Measurements from ENCODE around the gene LRMDA. TPM values are rescaled to one million over a fixed set of nuclear protein-coding genes. Genes with fewer than 3 reads are reported as not detected.

The LRMDA gene
- total RNA-seq, 2 experiments from 2014 or later, result not detected

GRCh38 chr10:75682649-75683557, 251.5 kb downstream of the LRMDA start:
- CTCF ChIA-PET, result no interaction called here
- POLR2A ChIA-PET, result no interaction called here

- POLR2A ChIA-PET, result no interaction called here
- CTCF ChIA-PET, result no interaction called here
Measured at GRCh38 chr10:75685187-75685586, 253.8 kb downstream of the LRMDA start.

GRCh38 chr10:75688506-75689300, 257.3 kb downstream of the LRMDA start:
- POLR2A ChIA-PET, result no interaction called here

GRCh38 chr10:75693489-75693888, 262.1 kb downstream of the LRMDA start:
- ChIA-PET POLR2A (no interaction called here), CTCF (no interaction called here)

More at GRCh38 chr10:75688506-75689300, 257.3 kb downstream of the LRMDA start:
- CTCF ChIA-PET, result no interaction called here

GRCh38 chr10:75694269-75694668, 262.8 kb downstream of the LRMDA start:
- CTCF ChIA-PET, result no interaction called here

GRCh38 chr10:75694790-75695189, 263.4 kb downstream of the LRMDA start:
- POLR2A ChIA-PET, result no interaction called here
- CTCF ChIA-PET, result no interaction called here

More at GRCh38 chr10:75694269-75694668, 262.8 kb downstream of the LRMDA start:
- POLR2A ChIA-PET, result no interaction called here

GRCh38 chr10:75695994-75696393, 264.6 kb downstream of the LRMDA start:
- ChIA-PET POLR2A (no interaction called here), CTCF (no interaction called here)

- CTCF ChIA-PET, result no interaction called here
- POLR2A ChIA-PET, result no interaction called here
Measured at GRCh38 chr10:75696536-75696935, 265.1 kb downstream of the LRMDA start.

GRCh38 chr10:75703191-75703854, 271.9 kb downstream of the LRMDA start:
- POLR2A ChIA-PET, result no interaction called here
- CTCF ChIA-PET, result no interaction called here

- POLR2A ChIA-PET, result no interaction called here
- CTCF ChIA-PET, result no interaction called here
Measured at GRCh38 chr10:75705426-75705825, 274.0 kb downstream of the LRMDA start.

- POLR2A ChIA-PET, result no interaction called here
Measured at GRCh38 chr10:75707080-75707840, 275.8 kb downstream of the LRMDA start.

GRCh38 chr10:75708060-75708459, 276.6 kb downstream of the LRMDA start:
- CTCF ChIA-PET, result no interaction called here

More at GRCh38 chr10:75707080-75707840, 275.8 kb downstream of the LRMDA start:
- CTCF ChIA-PET, result no interaction called here

GRCh38 chr10:75709245-75709644, 277.8 kb downstream of the LRMDA start:
- CTCF ChIA-PET, result no interaction called here
- POLR2A ChIA-PET, result no interaction called here

More at GRCh38 chr10:75708060-75708459, 276.6 kb downstream of the LRMDA start:
- POLR2A ChIA-PET, result no interaction called here

- ChIA-PET POLR2A (no interaction called here), CTCF (no interaction called here)
Measured at GRCh38 chr10:75709811-75710210, 278.4 kb downstream of the LRMDA start.

- ChIA-PET POLR2A (no interaction called here), CTCF (no interaction called here)
Measured at GRCh38 chr10:75712242-75712880, 280.9 kb downstream of the LRMDA start.

- POLR2A ChIA-PET, result no interaction called here
- CTCF ChIA-PET, result no interaction called here
Measured at GRCh38 chr10:75716506-75716905, 285.1 kb downstream of the LRMDA start.

GRCh38 chr10:75717126-75717916, 285.9 kb downstream of the LRMDA start:
- ChIA-PET POLR2A (no interaction called here), CTCF (no interaction called here)

- POLR2A ChIA-PET, result no interaction called here
Measured at GRCh38 chr10:75718991-75719390, 287.6 kb downstream of the LRMDA start.

GRCh38 chr10:75720157-75720556, 288.7 kb downstream of the LRMDA start:
- POLR2A ChIA-PET, result no interaction called here
- CTCF ChIA-PET, result no interaction called here

More at GRCh38 chr10:75718991-75719390, 287.6 kb downstream of the LRMDA start:
- CTCF ChIA-PET, result no interaction called here
